ENCODE results near the gene AGAP9. TPM values are rescaled to one million over a fixed set of nuclear protein-coding genes. Genes with fewer than 3 reads are reported as not detected.
"Not testable (repeated sequence)": the region's sequence is repeated elsewhere in the genome, so short reads cannot be mapped to it uniquely, and the experiment has no call there.

AGAP9 gene
- total RNA-seq, 3 donors from 2014 or later (not counting 1 experiment from before 2014, with no cell fraction given), result 4.6 to 11.1 (median 8.7) TPM

DNA sequence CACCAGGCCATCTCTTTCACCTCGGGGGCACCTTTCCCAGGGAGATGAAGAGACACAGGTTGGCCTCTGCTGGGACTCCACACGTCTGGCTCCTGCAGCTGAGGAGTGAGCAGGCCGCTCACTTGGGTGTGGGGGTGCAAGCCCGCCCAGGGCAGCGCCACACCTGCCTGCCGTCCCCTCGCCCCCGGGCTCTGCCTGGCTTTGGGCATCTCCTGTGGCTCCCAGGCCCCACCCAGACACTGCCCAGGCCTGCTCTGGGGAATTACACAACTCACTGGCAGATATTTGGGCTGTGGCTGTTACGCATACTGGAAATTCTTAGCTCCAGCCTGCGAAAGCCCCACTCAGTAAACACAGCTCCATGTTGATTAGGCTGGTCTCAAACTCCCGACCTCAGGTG is 39.5 kb downstream of the AGAP9 start, which contains the start of gene ANXA8:
Gene ANXA8, minus strand, starts transcription at position 193 of the 400 bp plus-strand sequence. Its CDS starts 182 bp downstream, at position 11.
- H3K27ac ChIP-seq (ENCODE audit: low read length); H3K4me1 Mint-ChIP-seq; H3K27me3 ChIP-seq (ENCODE audit: control insufficient read depth, insufficient read depth, low read length); ATAC-seq; H3K4me3 Mint-ChIP-seq; H3K9me3 Mint-ChIP-seq; H3K36me3 Mint-ChIP-seq; H3K9me3 ChIP-seq (ENCODE audit: control insufficient read depth, insufficient read depth, low read length); H3K27me3 Mint-ChIP-seq (ENCODE audit: low read depth in 2 of 2); intact Hi-C loops (cut with micrococcal nuclease); H3K4me1 ChIP-seq (ENCODE audit: control insufficient read depth, insufficient read depth, low read length); H3K36me3 ChIP-seq (ENCODE audit: control insufficient read depth, insufficient read depth, low read length); H3K27ac Mint-ChIP-seq; DNase-seq; H3K4me3 ChIP-seq (ENCODE audit: low read length): not testable (repeated sequence)
- 98% methylated on average over 8 of the region's 11 CpGs for whole genome bisulfite sequencing (ENCODE audit: insufficient coverage)

DNA sequence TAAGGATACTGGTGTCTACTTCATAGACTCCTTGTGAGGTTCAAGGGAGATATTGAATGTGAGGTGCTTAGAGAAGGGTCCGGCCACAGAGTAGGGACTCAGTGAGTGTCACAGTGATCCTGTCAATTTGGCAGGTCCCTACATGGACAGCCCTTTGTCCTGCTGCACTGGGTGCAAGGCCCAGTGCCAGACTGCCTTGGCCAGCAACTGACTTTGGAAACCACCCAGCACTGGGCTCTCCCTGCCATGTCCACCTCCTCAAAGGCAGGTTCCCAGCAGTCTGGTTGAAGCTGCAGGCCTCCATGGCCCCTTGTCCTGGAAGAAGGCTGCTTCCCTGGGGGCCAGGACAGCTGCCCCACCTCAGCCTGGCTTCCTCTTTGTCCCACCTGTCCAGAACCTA is 41.1 kb downstream of the AGAP9 start:
- WGBS (ENCODE audit: insufficient coverage), result no CpG with 5 or more reads among the region's 1 CpG
- DNase-seq; H3K4me1 ChIP-seq (ENCODE audit: control insufficient read depth, insufficient read depth, low read length); H3K9me3 ChIP-seq (ENCODE audit: control insufficient read depth, insufficient read depth, low read length); H3K4me3 ChIP-seq (ENCODE audit: low read length); H3K27me3 ChIP-seq (ENCODE audit: control insufficient read depth, insufficient read depth, low read length); H3K36me3 ChIP-seq (ENCODE audit: control insufficient read depth, insufficient read depth, low read length); H3K9me3 Mint-ChIP-seq; H3K27ac Mint-ChIP-seq; H3K27ac ChIP-seq (ENCODE audit: low read length); ATAC-seq; H3K27me3 Mint-ChIP-seq (ENCODE audit: low read depth in 2 of 2); intact Hi-C loops (cut with micrococcal nuclease); H3K4me1 Mint-ChIP-seq; H3K4me3 Mint-ChIP-seq; H3K36me3 Mint-ChIP-seq: not testable (repeated sequence)

DNA sequence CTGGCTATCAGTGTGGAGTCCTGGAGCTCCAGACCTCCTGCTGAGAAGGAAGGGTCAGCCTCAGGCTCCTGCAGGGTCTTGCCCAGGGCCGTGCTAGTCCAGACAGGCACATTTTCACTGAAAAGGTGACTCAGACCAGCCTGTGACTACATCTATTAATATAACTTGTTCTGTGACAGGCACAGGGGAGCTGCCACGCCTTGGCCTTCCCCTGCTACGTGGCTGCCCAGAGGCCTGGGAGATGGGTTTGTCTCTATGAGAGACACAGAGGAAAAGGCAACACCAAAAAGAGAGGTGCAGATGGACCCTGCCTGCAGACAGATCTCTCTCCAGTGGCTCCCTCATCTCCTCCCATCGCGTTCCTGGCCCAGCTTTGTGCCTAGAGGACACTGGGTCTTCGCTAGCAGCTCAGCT is 41.7 kb downstream of the AGAP9 start:
- H3K9me3 ChIP-seq (ENCODE audit: control insufficient read depth, insufficient read depth, low read length); intact Hi-C loops (cut with micrococcal nuclease); H3K4me1 ChIP-seq (ENCODE audit: control insufficient read depth, insufficient read depth, low read length); H3K36me3 ChIP-seq (ENCODE audit: control insufficient read depth, insufficient read depth, low read length); H3K27me3 Mint-ChIP-seq (ENCODE audit: low read depth in 2 of 2); H3K27ac Mint-ChIP-seq; H3K36me3 Mint-ChIP-seq; DNase-seq; H3K9me3 Mint-ChIP-seq; H3K4me3 ChIP-seq (ENCODE audit: low read length); H3K27ac ChIP-seq (ENCODE audit: low read length); H3K4me3 Mint-ChIP-seq; H3K4me1 Mint-ChIP-seq; ATAC-seq; H3K27me3 ChIP-seq (ENCODE audit: control insufficient read depth, insufficient read depth, low read length): not testable (repeated sequence)
- WGBS (ENCODE audit: insufficient coverage), result 70% methylated on average over 3 of the region's 6 CpGs

DNA sequence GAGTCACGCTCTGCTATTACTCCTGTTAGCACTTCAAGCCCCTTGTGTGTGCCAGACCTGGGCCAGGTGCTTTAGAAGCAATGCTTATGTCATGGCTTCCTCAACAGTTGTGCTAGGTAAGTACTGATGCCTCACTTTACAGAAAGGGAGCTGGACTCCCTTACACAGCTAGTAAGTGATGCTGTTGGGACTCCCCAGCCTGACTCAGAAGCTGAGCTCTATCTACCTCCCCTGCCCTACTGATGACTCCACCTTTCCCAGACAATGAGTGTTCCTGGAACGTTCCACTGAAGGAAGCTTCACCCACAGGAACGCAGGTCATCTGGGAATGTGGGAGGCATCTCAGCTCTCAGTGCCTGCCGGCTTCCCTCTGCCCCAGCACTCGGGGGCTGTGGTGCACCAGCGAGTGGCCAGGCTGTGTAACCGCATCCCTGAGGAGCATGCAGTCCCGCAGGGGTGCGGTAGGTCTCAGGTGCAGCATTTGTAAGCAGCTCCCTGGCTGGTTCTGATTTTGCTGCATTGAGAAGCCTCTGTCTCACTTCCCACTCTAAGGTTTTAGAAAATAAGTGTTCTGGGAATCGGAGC is 42.2 kb downstream of the AGAP9 start:
- H3K4me1 ChIP-seq (ENCODE audit: control insufficient read depth, insufficient read depth, low read length); H3K36me3 Mint-ChIP-seq; H3K27me3 Mint-ChIP-seq (ENCODE audit: low read depth in 2 of 2); H3K36me3 ChIP-seq (ENCODE audit: control insufficient read depth, insufficient read depth, low read length); H3K27me3 ChIP-seq (ENCODE audit: control insufficient read depth, insufficient read depth, low read length); DNase-seq; H3K9me3 ChIP-seq (ENCODE audit: control insufficient read depth, insufficient read depth, low read length); H3K27ac Mint-ChIP-seq; H3K4me3 Mint-ChIP-seq; H3K4me3 ChIP-seq (ENCODE audit: low read length); H3K9me3 Mint-ChIP-seq; ATAC-seq; H3K4me1 Mint-ChIP-seq; H3K27ac ChIP-seq (ENCODE audit: low read length); intact Hi-C loops (cut with micrococcal nuclease): not testable (repeated sequence)
- WGBS (ENCODE audit: insufficient coverage), result no CpG with 5 or more reads among the region's 10 CpGs

DNA sequence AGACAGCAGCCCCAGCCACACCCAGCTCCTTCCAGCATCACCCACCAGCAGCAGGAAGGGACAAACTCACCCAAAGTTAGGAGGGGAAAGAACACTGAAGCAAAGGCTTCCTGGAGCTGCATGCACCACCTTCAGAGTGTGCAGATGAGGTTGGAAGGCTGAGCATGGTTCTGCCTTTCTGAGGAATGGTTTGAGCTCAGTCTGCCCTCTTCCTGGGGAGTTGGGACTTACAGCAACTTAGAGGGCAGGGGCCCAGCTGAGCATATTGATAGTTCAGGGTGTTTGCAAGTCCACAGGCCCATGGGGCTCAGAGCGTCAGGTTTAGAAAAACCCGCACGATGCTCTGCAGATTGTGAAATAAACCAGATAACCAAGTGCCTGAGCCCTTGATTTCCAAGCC is 43.3 kb downstream of the AGAP9 start:
- H3K36me3 Mint-ChIP-seq; H3K27me3 ChIP-seq (ENCODE audit: control insufficient read depth, insufficient read depth, low read length): not testable (repeated sequence)

DNA sequence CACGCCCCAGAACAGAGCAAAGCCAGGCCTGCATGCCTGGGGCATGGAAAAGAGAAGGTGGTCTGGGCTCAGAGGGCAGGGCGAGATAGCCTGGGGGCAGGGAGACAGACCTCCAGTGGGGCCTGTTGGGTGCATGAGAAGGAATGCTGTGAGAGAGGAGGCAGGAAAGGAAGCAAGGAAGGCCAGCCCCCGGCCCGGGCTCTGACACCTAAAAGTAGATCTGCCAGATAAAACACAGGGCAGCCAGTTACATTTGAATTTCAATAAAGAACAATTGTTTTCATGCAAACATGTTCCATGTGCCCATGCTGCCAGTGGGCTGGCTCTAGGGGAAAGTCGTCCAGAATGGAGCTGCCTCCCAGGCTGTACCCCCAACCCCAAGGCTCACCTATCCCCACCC is 45.3 kb downstream of the AGAP9 start:
- H3K36me3 ChIP-seq (ENCODE audit: control insufficient read depth, insufficient read depth, low read length); DNase-seq; H3K36me3 Mint-ChIP-seq; H3K27ac Mint-ChIP-seq; ATAC-seq; H3K4me1 ChIP-seq (ENCODE audit: control insufficient read depth, insufficient read depth, low read length); intact Hi-C loops (cut with micrococcal nuclease); H3K4me1 Mint-ChIP-seq; H3K9me3 Mint-ChIP-seq; H3K27ac ChIP-seq (ENCODE audit: low read length); H3K27me3 Mint-ChIP-seq (ENCODE audit: low read depth in 2 of 2); H3K27me3 ChIP-seq (ENCODE audit: control insufficient read depth, insufficient read depth, low read length); H3K4me3 ChIP-seq (ENCODE audit: low read length); H3K4me3 Mint-ChIP-seq; H3K9me3 ChIP-seq (ENCODE audit: control insufficient read depth, insufficient read depth, low read length): not testable (repeated sequence)
- no CpG with 5 or more reads among the region's 5 CpGs for WGBS (ENCODE audit: insufficient coverage)

More for the DNA sequence above, 43.3 kb downstream of the AGAP9 start:
- H3K4me3 ChIP-seq (ENCODE audit: low read length); H3K4me1 Mint-ChIP-seq; DNase-seq; H3K4me3 Mint-ChIP-seq; H3K27ac Mint-ChIP-seq; ATAC-seq; H3K9me3 ChIP-seq (ENCODE audit: control insufficient read depth, insufficient read depth, low read length); H3K36me3 ChIP-seq (ENCODE audit: control insufficient read depth, insufficient read depth, low read length); H3K9me3 Mint-ChIP-seq; H3K27me3 Mint-ChIP-seq (ENCODE audit: low read depth in 2 of 2); H3K4me1 ChIP-seq (ENCODE audit: control insufficient read depth, insufficient read depth, low read length); H3K27ac ChIP-seq (ENCODE audit: low read length); intact Hi-C loops (cut with micrococcal nuclease): not testable (repeated sequence)
- WGBS (ENCODE audit: insufficient coverage), result no CpG with 5 or more reads among the region's 3 CpGs

DNA sequence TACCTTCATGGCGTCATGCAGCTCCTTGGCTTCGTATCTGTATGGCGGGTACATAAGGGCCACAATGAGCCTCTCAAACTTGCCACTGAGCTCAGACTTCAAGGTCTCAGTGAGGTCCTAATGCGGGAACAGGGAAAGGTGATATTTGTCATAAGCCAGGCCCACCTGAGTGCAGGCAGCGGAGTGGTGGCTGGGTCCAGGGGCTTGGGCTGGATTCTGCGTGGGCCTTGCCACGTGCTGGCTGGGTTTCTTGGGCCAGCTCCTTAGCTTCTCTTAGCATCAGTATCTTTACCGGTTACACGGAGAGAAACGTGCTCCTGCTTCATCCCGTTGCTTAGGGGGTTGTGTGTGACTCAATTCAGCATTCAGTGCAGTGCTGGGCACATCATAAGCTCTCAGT is 46.4 kb downstream of the AGAP9 start:
- intact Hi-C loops (cut with micrococcal nuclease), result not testable (repeated sequence)

DNA sequence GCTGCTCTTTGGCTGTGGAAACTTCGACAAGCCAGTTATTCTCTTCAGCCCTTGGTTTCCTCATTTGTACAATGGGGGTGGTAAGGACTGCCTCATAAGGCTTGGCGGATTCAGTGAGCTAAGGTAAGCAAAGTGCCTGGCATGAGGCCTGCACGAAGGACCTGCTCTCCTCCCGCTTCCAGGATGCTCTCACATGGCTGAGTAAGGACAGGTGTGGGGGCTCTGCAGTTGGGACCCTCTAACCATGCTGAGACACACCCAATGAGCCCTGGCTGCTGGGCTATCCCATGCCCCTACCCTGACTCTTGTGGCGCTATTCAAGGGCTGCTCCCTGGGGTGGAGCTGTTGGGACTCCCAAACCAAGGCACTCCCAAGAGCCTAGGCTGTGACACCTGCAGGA is 48.3 kb downstream of the AGAP9 start:
- DNase-seq; H3K4me3 Mint-ChIP-seq; H3K36me3 ChIP-seq (ENCODE audit: control insufficient read depth, insufficient read depth, low read length); H3K4me3 ChIP-seq (ENCODE audit: low read length); H3K36me3 Mint-ChIP-seq; H3K4me1 ChIP-seq (ENCODE audit: control insufficient read depth, insufficient read depth, low read length); H3K27me3 Mint-ChIP-seq (ENCODE audit: low read depth in 2 of 2); ATAC-seq; H3K9me3 ChIP-seq (ENCODE audit: control insufficient read depth, insufficient read depth, low read length); intact Hi-C loops (cut with micrococcal nuclease); H3K27me3 ChIP-seq (ENCODE audit: control insufficient read depth, insufficient read depth, low read length); H3K27ac ChIP-seq (ENCODE audit: low read length); H3K9me3 Mint-ChIP-seq; H3K27ac Mint-ChIP-seq; H3K4me1 Mint-ChIP-seq: not testable (repeated sequence)
- 70% methylated on average over 3 of the region's 5 CpGs for WGBS (ENCODE audit: insufficient coverage)

More for the DNA sequence above, 46.4 kb downstream of the AGAP9 start:
- H3K4me3 ChIP-seq (ENCODE audit: low read length); H3K4me1 ChIP-seq (ENCODE audit: control insufficient read depth, insufficient read depth, low read length); H3K9me3 Mint-ChIP-seq; H3K4me3 Mint-ChIP-seq; H3K36me3 ChIP-seq (ENCODE audit: control insufficient read depth, insufficient read depth, low read length); DNase-seq; H3K27me3 Mint-ChIP-seq (ENCODE audit: low read depth in 2 of 2); H3K27ac ChIP-seq (ENCODE audit: low read length); H3K36me3 Mint-ChIP-seq; H3K27ac Mint-ChIP-seq; H3K27me3 ChIP-seq (ENCODE audit: control insufficient read depth, insufficient read depth, low read length); H3K4me1 Mint-ChIP-seq; H3K9me3 ChIP-seq (ENCODE audit: control insufficient read depth, insufficient read depth, low read length); ATAC-seq: not testable (repeated sequence)
- 92% methylated on average over 5 of the region's 11 CpGs for WGBS (ENCODE audit: insufficient coverage)

All from natural killer cell (primary cell).